B cell (primary cell): ENCODE results near the gene AVEN.
"Not testable (repeated sequence)": the region's sequence is repeated elsewhere in the genome, so short reads cannot be mapped to it uniquely, and the experiment has no call there.

Experiments used
- EZH2 ChIP-seq: IDR thresholded peaks from 2 replicates; pipeline ENCODE4 v1.6.1; 2012; ENCODE audit warnings: borderline replicate concordance, low read depth, mild to moderate bottlenecking, moderate library complexity, low read length; ENCODE audit not compliant: insufficient read depth, poor library complexity, severe bottlenecking
- TF ChIP-seq, protein P1 (sequence below): fragments of 200-600 bp; IDR thresholded peaks from one replicate; pipeline ENCODE4 v1.8.0; 2022; ENCODE audit warnings: antibody characterized with exemption, mild to moderate bottlenecking

DNA sequence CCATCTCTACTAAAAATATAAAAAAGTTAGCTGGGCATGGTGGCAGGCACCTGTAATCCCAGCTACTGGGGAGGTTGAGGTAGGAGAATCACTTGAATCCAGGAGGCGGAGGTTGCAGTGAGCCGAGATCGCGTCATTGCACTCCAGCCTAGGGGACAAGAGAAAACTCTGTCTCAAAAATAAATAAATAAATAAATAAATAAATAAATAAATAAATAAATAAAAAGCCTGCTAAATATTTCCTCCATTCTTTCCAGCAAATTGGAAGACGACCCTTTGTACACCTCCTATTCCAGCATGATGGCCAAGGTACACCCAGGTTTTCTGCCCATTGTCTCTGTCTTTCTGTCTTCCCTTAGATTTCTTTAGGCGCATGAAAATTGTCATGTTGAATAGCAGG lies 219.5 kb downstream of the AVEN start:
- TF ChIP-seq, protein P1, sequence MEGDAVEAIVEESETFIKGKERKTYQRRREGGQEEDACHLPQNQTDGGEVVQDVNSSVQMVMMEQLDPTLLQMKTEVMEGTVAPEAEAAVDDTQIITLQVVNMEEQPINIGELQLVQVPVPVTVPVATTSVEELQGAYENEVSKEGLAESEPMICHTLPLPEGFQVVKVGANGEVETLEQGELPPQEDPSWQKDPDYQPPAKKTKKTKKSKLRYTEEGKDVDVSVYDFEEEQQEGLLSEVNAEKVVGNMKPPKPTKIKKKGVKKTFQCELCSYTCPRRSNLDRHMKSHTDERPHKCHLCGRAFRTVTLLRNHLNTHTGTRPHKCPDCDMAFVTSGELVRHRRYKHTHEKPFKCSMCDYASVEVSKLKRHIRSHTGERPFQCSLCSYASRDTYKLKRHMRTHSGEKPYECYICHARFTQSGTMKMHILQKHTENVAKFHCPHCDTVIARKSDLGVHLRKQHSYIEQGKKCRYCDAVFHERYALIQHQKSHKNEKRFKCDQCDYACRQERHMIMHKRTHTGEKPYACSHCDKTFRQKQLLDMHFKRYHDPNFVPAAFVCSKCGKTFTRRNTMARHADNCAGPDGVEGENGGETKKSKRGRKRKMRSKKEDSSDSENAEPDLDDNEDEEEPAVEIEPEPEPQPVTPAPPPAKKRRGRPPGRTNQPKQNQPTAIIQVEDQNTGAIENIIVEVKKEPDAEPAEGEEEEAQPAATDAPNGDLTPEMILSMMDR, result not testable (repeated sequence)
- not testable (repeated sequence) for TF ChIP-seq EZH2
